HG03280 (cell line): ENCODE measurements around the gene PRSS23.
"Not testable (repeated sequence)": the region's sequence is repeated elsewhere in the genome, so short reads cannot be mapped to it uniquely, and the experiment has no call there.

Experiments used
- ATAC-seq: cut with Tn5 transposase; IDR thresholded peaks from one replicate; pipeline ENCODE4 v1.9.1; 2021; ENCODE audit warnings: mild to moderate bottlenecking, moderate library complexity; ENCODE audit not compliant: unreplicated experiment

The PRSS23 gene

GRCh38 chr11:86812322-86812670 is 12.0 kb downstream of the PRSS23 start:
- no peak for ATAC-seq

GRCh38 chr11:86812981-86813380 is 12.6 kb downstream of the PRSS23 start:
- no peak for ATAC-seq

GRCh38 chr11:86814775-86815174 is 14.4 kb downstream of the PRSS23 start:
- no peak for ATAC-seq

GRCh38 chr11:86815726-86816125 is 15.4 kb downstream of the PRSS23 start:
- ATAC-seq = no peak

- no peak for ATAC-seq
Measured at GRCh38 chr11:86816251-86816726, 15.9 kb downstream of the PRSS23 start.

GRCh38 chr11:86818462-86819192 is 18.3 kb downstream of the PRSS23 start:
- ATAC-seq = no peak

- ATAC-seq = not testable (repeated sequence)
Measured at GRCh38 chr11:86824139-86824538, 23.8 kb downstream of the PRSS23 start.

- ATAC-seq = not testable (repeated sequence)
Measured at GRCh38 chr11:86834376-86834775, 34.0 kb downstream of the PRSS23 start.

GRCh38 chr11:86844762-86845508 is 44.6 kb downstream of the PRSS23 start:
- ATAC-seq = not testable (repeated sequence)

GRCh38 chr11:86848132-86848531 is 47.8 kb downstream of the PRSS23 start:
- ATAC-seq = no peak

GRCh38 chr11:86849679-86850078 is 49.3 kb downstream of the PRSS23 start:
- ATAC-seq = no peak
